K562 (cell line): ENCODE data around the gene BRAT1. TPM values are rescaled to one million over a fixed set of nuclear protein-coding genes. Genes with fewer than 3 reads are reported as not detected.
A peak's percentile ranks its signal among the peaks of the same experiment; 100 is the strongest.

Experiments
- ATAC-seq: fragments of 200-7000 bp; cut with Tn5 transposase; 3 replicates; pipeline ENCODE4 v1.9.1; 2020; ENCODE audit warnings: moderate library complexity
- BruUV-seq: library from RNA; stranded (reverse); fragments of 400-500 nt; replicated peaks from 2 replicates; lab custom pipeline; 2021; lab: Mats Ljungman, UMichigan
- CTCF ChIA-PET: fragments of 300-600 bp; formaldehyde crosslinking; extraction: SDS; loops from one replicate; lab custom pipeline; 2021; ENCODE audit warnings: low intra/inter-chr PET ratio; lab: Yijun Ruan, JAX
- POLR2A ChIA-PET: fragments of 300-600, 350-650 bp; sonication (Branson Sonifier 250); formaldehyde crosslinking; extraction: SDS; loops from one replicate; lab custom pipeline; 2021; ENCODE audit warnings: antibody characterized with exemption, inconsistent platforms; lab: Yijun Ruan, JAX
- DNase-seq, 4 experiments: peaks; one replicate each; pipeline versions ENCODE4 v3.0.0 to v3.0.0-alpha.2; 2011 to 2018; ENCODE audit warnings: low spot score in 3 of 4, mixed read lengths in 3 of 4; ENCODE audit errors: extremely low read depth in 1 of 4
- FAIRE-seq: peaks from 2 replicates; lab custom pipeline; 2011; peaks lifted over from hg19 to GRCh38; lab: Jason Lieb, UNC
- H2AFZ ChIP-seq: 2 replicates; pipeline ENCODE4 v1.6.0; 2011; ENCODE audit warnings: low read depth, low read length, control low read depth, inconsistent platforms
- H3K27ac ChIP-seq: fragments of 200-600 bp; 3 replicates; pipeline ENCODE4 v1.8.0; 2011; ENCODE audit warnings: low read depth, mild to moderate bottlenecking, control low read depth, inconsistent platforms, low read length, moderate library complexity, mixed read lengths; ENCODE audit errors: extremely low read depth
- H3K27me3 ChIP-seq, 2 experiments: fragments of 300-600 bp in 1 of 2; 2 replicates in 1 of 2; 3 replicates in 1 of 2; pipeline versions ENCODE4 v1.6.0 to v1.8.0; 2011; ENCODE audit warnings: inconsistent platforms in 2 of 2, low read length in 2 of 2, mild to moderate bottlenecking in 1 of 2, mixed read lengths in 1 of 2, moderate library complexity in 1 of 2; ENCODE audit not compliant: control insufficient read depth in 2 of 2, insufficient read depth in 2 of 2
- H3K36me3 ChIP-seq: fragments of 300-600 bp; 3 replicates; pipeline ENCODE4 v1.8.0; 2011; ENCODE audit warnings: mild to moderate bottlenecking, low read length, inconsistent platforms; ENCODE audit not compliant: control insufficient read depth, insufficient read depth
- H3K4me1 ChIP-seq, 2 experiments: fragments of 200-600 bp in 1 of 2; replicated peaks in 1 of 2; 2 replicates in 1 of 2; 3 replicates in 1 of 2; pipeline versions ENCODE4 v1.5.1 to v1.8.0; 2011; ENCODE audit warnings: inconsistent platforms in 2 of 2, low read length in 2 of 2, mild to moderate bottlenecking in 1 of 2, mixed read lengths in 1 of 2, moderate library complexity in 1 of 2; ENCODE audit not compliant: control insufficient read depth in 2 of 2, insufficient read depth in 2 of 2
- H3K4me2 ChIP-seq: 2 replicates; pipeline ENCODE4 v1.6.1; 2011; ENCODE audit warnings: low read length, control low read depth, inconsistent platforms, mixed read lengths; ENCODE audit not compliant: insufficient read depth
- H3K4me3 ChIP-seq: fragments of 200-600 bp; sonication (generic), shearing (Covaris generic); 2 replicates; pipeline ENCODE4 v1.5.1; 2016; ENCODE audit warnings: control low read depth, inconsistent platforms
- H3K79me2 ChIP-seq: fragments of 200-600 bp; 3 replicates; pipeline ENCODE4 v1.8.0; 2011; ENCODE audit warnings: low read length, inconsistent platforms; ENCODE audit not compliant: control insufficient read depth, insufficient read depth
- H3K9ac ChIP-seq, 2 experiments: 2 replicates each; pipeline versions ENCODE4 v1.6.0 to v1.6.1; 2011; ENCODE audit warnings: low read depth in 2 of 2, low read length in 2 of 2, control low read depth in 1 of 2, inconsistent platforms in 1 of 2, mild to moderate bottlenecking in 1 of 2, mixed read lengths in 1 of 2; ENCODE audit not compliant: insufficient read depth in 1 of 2
- H3K9me1 ChIP-seq: one replicate; pipeline ENCODE4 v1.6.0; 2011; ENCODE audit warnings: inconsistent platforms, mild to moderate bottlenecking, low read length, moderate library complexity; ENCODE audit not compliant: control insufficient read depth, insufficient read depth
- H3K9me3 ChIP-seq: replicated peaks from 2 replicates; pipeline ENCODE4 v1.5.1; 2011; ENCODE audit warnings: low read depth, low read length, inconsistent platforms; ENCODE audit not compliant: control insufficient read depth, insufficient read depth
- H4K20me1 ChIP-seq: replicated peaks from 2 replicates; pipeline ENCODE4 v1.6.1; 2011; ENCODE audit warnings: low read length, inconsistent platforms, mixed read lengths; ENCODE audit not compliant: control insufficient read depth, insufficient read depth
- C11orf30 ChIP-seq: fragments of 450-650 bp; IDR thresholded peaks from 2 replicates; pipeline ENCODE4 v1.6.1; 2016; ENCODE audit warnings: low read depth, mild to moderate bottlenecking
- CEBPG ChIP-seq, 3 experiments: fragments of 200-800 bp in 1 of 3; sonication (Bioruptor generic) in 1 of 3; sonication (generic) in 1 of 3; formaldehyde crosslinking in 1 of 3; IDR thresholded peaks in 2 of 3; conservative IDR thresholded peaks in 1 of 3; 2 replicates each; pipeline versions ENCODE4 v1.6.1 to v1.8.0; 2016 to 2022; ENCODE audit warnings: missing compliant biosample characterization in 2 of 3, missing genetic modification characterization in 2 of 3, mild to moderate bottlenecking in 1 of 3, missing genetic modification reagents in 1 of 3
- DMBX1 ChIP-seq: fragments of 250-450 bp; sonication (Bioruptor Pico); IDR thresholded peaks from 2 replicates; pipeline ENCODE4 v1.8.0; 2022; ENCODE audit warnings: inconsistent platforms, mild to moderate bottlenecking, moderate library complexity, borderline replicate concordance
- L3MBTL2 ChIP-seq: fragments of 450-650 bp; IDR thresholded peaks from 2 replicates; pipeline ENCODE4 v1.6.1; 2016; ENCODE audit warnings: mild to moderate bottlenecking, moderate library complexity
- MCM5 ChIP-seq: fragments of 450-650 bp; IDR thresholded peaks from 2 replicates; pipeline ENCODE4 v1.6.1; 2016; ENCODE audit warnings: low read depth
- NR1H2 ChIP-seq: sonication (generic); formaldehyde crosslinking; IDR thresholded peaks from 2 replicates; pipeline ENCODE4 v1.4.0; 2020; ENCODE audit warnings: mild to moderate bottlenecking, missing genetic modification reagents
- NR2C1 ChIP-seq, 2 experiments: fragments of 450-650 bp; IDR thresholded peaks; 2 replicates each; pipeline ENCODE4 v1.6.1; 2017; ENCODE audit warnings: mild to moderate bottlenecking in 2 of 2, antibody characterized with exemption in 1 of 2, inconsistent platforms in 1 of 2, missing compliant biosample characterization in 1 of 2, missing genetic modification characterization in 1 of 2
- PHF8 ChIP-seq: fragments of 200-600 bp; sonication (generic); IDR thresholded peaks from 2 replicates; pipeline ENCODE4 v1.6.1; 2012; ENCODE audit warnings: mixed run types, mild to moderate bottlenecking, inconsistent platforms, low read length, moderate library complexity, borderline replicate concordance
- RBM25 ChIP-seq: fragments of 200-400 bp; formaldehyde crosslinking; IDR thresholded peaks from 2 replicates; pipeline ENCODE4 v1.6.1; 2018; ENCODE audit warnings: low read length, low read depth, moderate library complexity; ENCODE audit not compliant: severe bottlenecking
- RBM39 ChIP-seq: fragments of 200-400 bp; formaldehyde crosslinking; optimal IDR thresholded peaks from 2 replicates; pipeline ENCODE3; 2018; ENCODE audit warnings: low read depth, low read length
- SMARCA5 ChIP-seq: fragments of 450-650 bp; IDR thresholded peaks from 2 replicates; pipeline ENCODE4 v1.6.1; 2016
- SRSF9 ChIP-seq: fragments of 200-400 bp; formaldehyde crosslinking; IDR thresholded peaks from 2 replicates; pipeline ENCODE4 v1.6.1; 2017; ENCODE audit warnings: low read depth, low read length, borderline replicate concordance
- U2AF1 ChIP-seq: fragments of 200-400 bp; formaldehyde crosslinking; optimal IDR thresholded peaks from 2 replicates; pipeline ENCODE3; 2017; ENCODE audit warnings: mild to moderate bottlenecking, low read depth, low read length, moderate library complexity
- ZNF384 ChIP-seq: IDR thresholded peaks from 2 replicates; pipeline ENCODE4 v1.6.1; 2012; ENCODE audit warnings: low read depth, low read length, improper control_type of control experiment
- ZNF507 ChIP-seq: conservative IDR thresholded peaks from 2 replicates; pipeline ENCODE4 v1.6.1; 2017; ENCODE audit warnings: missing genetic modification characterization, missing compliant biosample characterization
- ZNF696 ChIP-seq: fragments of 250-450 bp; sonication (Bioruptor Pico); conservative IDR thresholded peaks from 2 replicates; pipeline ENCODE4 v1.4.0; 2020; ENCODE audit warnings: mild to moderate bottlenecking, moderate library complexity
- ZNF75A ChIP-seq: fragments of 450-650 bp; formaldehyde crosslinking; IDR thresholded peaks from 2 replicates; pipeline ENCODE4 v1.4.0; 2020; ENCODE audit warnings: mild to moderate bottlenecking
- ZNF76 ChIP-seq: fragments of 250-450 bp; sonication (Bioruptor Pico); IDR thresholded peaks from 2 replicates; pipeline ENCODE4 v1.4.0; 2020; ENCODE audit warnings: mild to moderate bottlenecking, moderate library complexity, borderline replicate concordance
- WGBS: fragments of 100-300 bp; shearing (Covaris generic); methylation state at CpG from one replicate; pipeline ENCODE4 v1.1.6; 2016; ENCODE audit warnings: low coverage, mixed read lengths; ENCODE audit not compliant: insufficient coverage; ENCODE audit errors: missing lambda C conversion rate; 5-methylcytosine and 5-hydroxymethylcytosine counted together
- in situ Hi-C: fragments of 300-500 bp; cut with MboI; formaldehyde crosslinking; loops from 4 replicates; pipeline ENCODE4 v1.15.0; 2018; ENCODE audit warnings: inconsistent platforms, mixed read lengths
- intact Hi-C: fragments of 100-400 bp; cut with micrococcal nuclease; formaldehyde crosslinking; loops from 2 replicates; pipeline ENCODE4 v1.14.2; 2022
- polyA plus RNA-seq, 8 experiments: library from polyadenylated mRNA; depleted of rRNA in 4 of 8; stranded (reverse) in 5 of 8; unstranded in 3 of 8; fragments of >200 nt; fragmentation: Nextera tagmentation in 2 of 8; fragmentation: Illumina TruSeq in 1 of 8; extraction: Ambion mirVana in 2 of 8; extraction: Trizol in 1 of 8; gene quantifications; 2 replicates each; pipeline versions ENCODE4 v1.2.1 to v1.2.3, GENCODE V29; 2011 to 2014; ENCODE audit warnings: inconsistent platforms in 1 of 8, missing spikeins in 1 of 8
- total RNA-seq, 7 experiments: library from RNA; depleted of rRNA in 6 of 7; stranded (reverse); fragments of >200 nt in 6 of 7; fragmentation: Illumina TruSeq in 2 of 7; extraction: Trizol in 2 of 7; gene quantifications; 2 replicates each; pipeline versions ENCODE4 v1.2.1 to v1.2.3, GENCODE V29; 2011 to 2021; ENCODE audit warnings: low replicate concordance in 1 of 7
- TF ChIP-seq, protein P1 (sequence below): sonication (generic); formaldehyde crosslinking; IDR thresholded peaks from 2 replicates; pipeline ENCODE4 v1.4.0; 2020; ENCODE audit warnings: mild to moderate bottlenecking, missing genetic modification reagents
- TF ChIP-seq, protein P2 (sequence below): sonication (generic); formaldehyde crosslinking; IDR thresholded peaks from 2 replicates; pipeline ENCODE4 v1.8.0; 2022; ENCODE audit warnings: mild to moderate bottlenecking, missing genetic modification reagents

BRAT1 gene
- total and polyA plus RNA-seq, 9 of the 15 experiments (the other 6 are each of a cell fraction or from before 2014, with no cell fraction given) = 0.13 to 49.6 (median 10.5) TPM

DNA sequence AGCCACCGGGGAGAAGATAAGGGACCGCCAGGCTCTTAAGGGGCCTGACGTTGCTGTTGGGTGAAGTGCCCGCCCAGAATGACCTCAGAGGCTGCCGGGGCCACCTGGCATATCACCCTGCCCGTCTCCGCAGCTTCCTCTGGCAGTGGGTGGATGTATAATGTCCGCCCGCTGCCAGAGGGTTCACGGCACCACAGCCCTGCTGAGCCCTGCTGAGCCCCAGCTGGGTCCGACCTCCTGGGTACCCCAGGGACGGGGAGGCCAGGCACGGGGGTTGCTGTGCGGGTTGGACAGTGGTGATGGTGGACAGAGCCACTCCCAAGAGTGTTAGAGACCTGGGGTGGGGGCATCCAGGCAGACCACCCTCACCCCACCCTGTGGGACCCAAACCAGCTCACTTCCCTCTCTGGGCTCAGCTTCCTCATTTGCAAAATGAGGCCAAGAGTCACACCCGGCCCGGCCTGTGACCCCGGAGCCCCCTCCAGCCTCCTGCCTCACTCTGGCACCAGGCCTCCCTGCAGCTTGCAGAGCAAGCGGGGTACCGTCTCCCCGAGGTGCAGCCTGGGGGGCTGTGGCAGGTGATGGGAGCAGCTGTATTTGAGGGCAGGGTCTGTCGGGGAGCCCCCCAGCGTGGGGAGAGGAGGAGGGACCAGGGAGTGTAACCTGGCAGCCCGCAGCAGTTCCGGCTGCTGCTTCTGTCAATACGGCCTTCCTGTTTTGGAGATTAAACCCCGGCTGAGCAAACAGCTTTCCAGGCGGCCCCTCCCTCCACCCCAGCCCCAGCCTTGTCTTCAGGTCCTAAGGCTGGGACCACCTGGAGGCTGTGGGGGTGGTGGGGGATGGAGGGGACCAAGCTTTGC lies 44.2 kb downstream of the BRAT1 start:
- ChIA-PET POLR2A (interaction anchor here (0.7 to 1.9 kb wide), 4 partner anchors 14 to 1805 kb away, joined by 3 to 4 read pairs (median 4); no protein-coding TSS in a partner anchor), CTCF (no interaction called here)
- intact Hi-C loops (no loop called here), in situ Hi-C loops (no loop called here)
- ATAC-seq = peak; percentile 48
- H3K9me1 ChIP-seq = no peaks in the 10 kb centered on the region
- 0 out of 4 replicates have a peak overlapping the region, but pooled peaks of 1 of the 2 experiments have one; percentile 42 for H3K9ac ChIP-seq
- no peak for FAIRE-seq
- H3K4me2 ChIP-seq = no peak overlapping the region
- WGBS = 9% methylated on average over 22 of the region's 27 CpGs
- no peak overlapping the region for H2AFZ ChIP-seq
- H3K4me3 ChIP-seq = no peak overlapping the region
- DNase-seq = peak in 1 of 4 experiments; percentile 45
- H3K79me2 ChIP-seq = no peaks in the 10 kb centered on the region
- no peaks in the 10 kb centered on the region for H3K9me3 ChIP-seq
- H3K36me3 ChIP-seq = no peaks in the 10 kb centered on the region
- H3K4me1 ChIP-seq = peaks cover 4 to 65% of the 10 kb centered on the region in 2 experiments; a peak in 4 of 5 replicates
- peaks cover 0 to 41% of the 10 kb centered on the region in 2 experiments; a peak in 2 of 5 replicates for H3K27me3 ChIP-seq
- H4K20me1 ChIP-seq = no peaks in the 10 kb centered on the region; the same call in 1 of the 2 replicates
- H3K27ac ChIP-seq = no peak overlapping the region
- BruUV-seq = no TSS peak
- TF ChIP-seq NR2C1 (IDR thresholded peaks at IDR 0.05) = no peak
- no peak for TF ChIP-seq NR2C1 (tag; IDR thresholded peaks at IDR 0.05)
- TF ChIP-seq RBM25 = no peak
- TF ChIP-seq ZNF76 (CRISPR knock-in tag) = no peak
- no peak for TF ChIP-seq ZNF507
- no peak for TF ChIP-seq C11orf30
- TF ChIP-seq ZNF384 = no peak
- TF ChIP-seq MCM5 = no peak
- TF ChIP-seq PHF8 = peak; percentile 15; the same call in 1 of the 2 replicates
- TF ChIP-seq L3MBTL2 = no peak
- no peak for TF ChIP-seq ZNF696 (CRISPR knock-in tag)
- TF ChIP-seq SMARCA5 = no peak
- no peak for TF ChIP-seq NR1H2 (CRISPR knock-in tag)
- TF ChIP-seq CEBPG (CRISPR knock-in tag; IDR thresholded peaks at IDR 0.05) = no peak
- TF ChIP-seq CEBPG (tag; conservative IDR thresholded peaks at IDR 0.05 in 1 of 2, IDR thresholded peaks at IDR 0.05 in 1 of 2) = no peak
- no peak for TF ChIP-seq SRSF9
- TF ChIP-seq, protein P1, sequence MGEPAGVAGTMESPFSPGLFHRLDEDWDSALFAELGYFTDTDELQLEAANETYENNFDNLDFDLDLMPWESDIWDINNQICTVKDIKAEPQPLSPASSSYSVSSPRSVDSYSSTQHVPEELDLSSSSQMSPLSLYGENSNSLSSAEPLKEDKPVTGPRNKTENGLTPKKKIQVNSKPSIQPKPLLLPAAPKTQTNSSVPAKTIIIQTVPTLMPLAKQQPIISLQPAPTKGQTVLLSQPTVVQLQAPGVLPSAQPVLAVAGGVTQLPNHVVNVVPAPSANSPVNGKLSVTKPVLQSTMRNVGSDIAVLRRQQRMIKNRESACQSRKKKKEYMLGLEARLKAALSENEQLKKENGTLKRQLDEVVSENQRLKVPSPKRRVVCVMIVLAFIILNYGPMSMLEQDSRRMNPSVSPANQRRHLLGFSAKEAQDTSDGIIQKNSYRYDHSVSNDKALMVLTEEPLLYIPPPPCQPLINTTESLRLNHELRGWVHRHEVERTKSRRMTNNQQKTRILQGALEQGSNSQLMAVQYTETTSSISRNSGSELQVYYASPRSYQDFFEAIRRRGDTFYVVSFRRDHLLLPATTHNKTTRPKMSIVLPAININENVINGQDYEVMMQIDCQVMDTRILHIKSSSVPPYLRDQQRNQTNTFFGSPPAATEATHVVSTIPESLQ (CRISPR knock-in tag) = no peak
- TF ChIP-seq, protein P2, sequence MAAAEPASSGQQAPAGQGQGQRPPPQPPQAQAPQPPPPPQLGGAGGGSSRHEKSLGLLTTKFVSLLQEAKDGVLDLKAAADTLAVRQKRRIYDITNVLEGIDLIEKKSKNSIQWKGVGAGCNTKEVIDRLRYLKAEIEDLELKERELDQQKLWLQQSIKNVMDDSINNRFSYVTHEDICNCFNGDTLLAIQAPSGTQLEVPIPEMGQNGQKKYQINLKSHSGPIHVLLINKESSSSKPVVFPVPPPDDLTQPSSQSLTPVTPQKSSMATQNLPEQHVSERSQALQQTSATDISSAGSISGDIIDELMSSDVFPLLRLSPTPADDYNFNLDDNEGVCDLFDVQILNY (CRISPR knock-in tag) = no peak
- no peak for TF ChIP-seq DMBX1
- TF ChIP-seq U2AF1 = no peak
- TF ChIP-seq RBM39 = no peak
- TF ChIP-seq ZNF75A (CRISPR knock-in tag) = no peak
